ENCODE data around the gene MYRF.

The MYRF gene

DNA sequence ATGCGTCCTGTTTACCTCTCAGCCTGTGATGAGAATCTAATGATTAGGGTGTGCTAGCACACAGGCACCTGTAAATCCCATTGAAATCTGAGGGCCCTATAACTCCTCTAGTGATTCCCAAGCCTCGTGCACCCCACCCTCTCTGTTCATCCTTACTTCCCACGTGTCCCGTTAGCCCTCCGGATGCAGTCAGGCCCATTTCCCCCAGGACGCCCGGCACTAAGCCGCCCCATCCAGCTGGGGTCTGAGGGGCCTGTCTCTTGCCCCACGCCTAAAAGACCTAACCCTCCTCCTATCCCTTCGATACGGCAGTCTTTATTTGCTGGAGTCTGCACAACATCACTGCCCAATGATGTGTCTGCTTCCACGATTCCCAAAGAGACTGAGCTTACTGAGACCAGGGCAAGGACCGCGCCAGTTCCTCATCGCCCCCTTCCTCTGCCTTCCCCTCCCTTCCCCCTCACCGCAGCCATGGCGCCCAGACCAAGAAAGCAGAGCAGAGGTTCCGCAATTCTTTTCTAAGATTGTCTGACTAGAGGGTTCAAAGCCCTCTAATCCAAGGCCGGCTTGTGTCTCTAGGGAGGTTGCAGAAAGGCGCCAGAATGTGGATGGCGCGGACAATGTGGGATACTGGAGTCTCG, 74.6 kb downstream of the MYRF start:
- peak overlapping the region; percentile 100 for H3K27ac ChIP-seq (replicated peaks; ENCODE audit: low read length)
- H4K8ac ChIP-seq (ENCODE audit: low read depth, low read length) = no peak overlapping the region
- H2BK5ac ChIP-seq (ENCODE audit: low read length) = peak overlapping the region; percentile 100
- H3K4me1 ChIP-seq (ENCODE audit: control insufficient read depth in 2 of 2, insufficient read depth in 1 of 2, low read depth in 1 of 2, low read length in 2 of 2) = peaks cover 21 to 34% of the 10 kb centered on the region in 2 donors
- H3K4me3 ChIP-seq (ENCODE audit: low read length in 2 of 2) = peak overlapping the region; percentile 88 to 100
- peak overlapping the region; percentile 97 for H3K23ac ChIP-seq (ENCODE audit: low read depth, low read length, poor library complexity)
- WGBS, 2 donors (ENCODE audit: extremely low coverage in 2 of 2, insufficient read length in 2 of 2, insufficient replicate concordance in 1 of 2) = no CpG with 5 or more reads among the region's 23 CpGs
- H3K9ac ChIP-seq (ENCODE audit: low read depth, low read length, poor library complexity) = peak overlapping the region; percentile 97
- peak overlapping the region; percentile 88 for H2BK15ac ChIP-seq (ENCODE audit: low read length)
- peak overlapping the region; percentile 78 for H3K4me2 ChIP-seq (ENCODE audit: insufficient read depth, low read length, poor library complexity, severe bottlenecking)
- peak overlapping the region; percentile 92 for H2BK120ac ChIP-seq (ENCODE audit: low read depth, low read length)
- no peak for DNase-seq (ENCODE audit: low spot score)
- H3K27me3 ChIP-seq (ENCODE audit: control insufficient read depth in 3 of 3, insufficient read depth in 3 of 3, low read depth in 1 of 3, low read length in 3 of 3) = no peaks in the 10 kb centered on the region
- H3K14ac ChIP-seq (ENCODE audit: low read length) = peak overlapping the region; percentile 47
- H3K36me3 ChIP-seq (replicated peaks in 1 of 2; ENCODE audit: control insufficient read depth in 2 of 2, insufficient read depth in 2 of 2, low read length in 2 of 2) = peaks cover 13 to 40% of the 10 kb centered on the region in 2 donors
- H3K18ac ChIP-seq (ENCODE audit: low read length) = peak overlapping the region; percentile 100
- H4K91ac ChIP-seq (ENCODE audit: low read depth, low read length, poor library complexity) = peak overlapping the region; percentile 18
- H3K9me3 ChIP-seq (replicated peaks in 1 of 2; ENCODE audit: control insufficient read depth in 2 of 2, insufficient read depth in 1 of 2, low read depth in 1 of 2, low read length in 2 of 2) = no peaks in the 10 kb centered on the region
- no peak overlapping the region for H2BK12ac ChIP-seq (ENCODE audit: low read length)
- peak overlapping the region; percentile 78 for H2AFZ ChIP-seq (ENCODE audit: low read length)
- peak overlapping the region; percentile 23 for H2AK5ac ChIP-seq (ENCODE audit: low read depth, low read length)
- peak overlapping the region; percentile 91 for H3K4ac ChIP-seq (ENCODE audit: low read length)
- peaks cover 4% of the 10 kb centered on the region for H3K79me1 ChIP-seq (ENCODE audit: low read depth, low read length)

DNA sequence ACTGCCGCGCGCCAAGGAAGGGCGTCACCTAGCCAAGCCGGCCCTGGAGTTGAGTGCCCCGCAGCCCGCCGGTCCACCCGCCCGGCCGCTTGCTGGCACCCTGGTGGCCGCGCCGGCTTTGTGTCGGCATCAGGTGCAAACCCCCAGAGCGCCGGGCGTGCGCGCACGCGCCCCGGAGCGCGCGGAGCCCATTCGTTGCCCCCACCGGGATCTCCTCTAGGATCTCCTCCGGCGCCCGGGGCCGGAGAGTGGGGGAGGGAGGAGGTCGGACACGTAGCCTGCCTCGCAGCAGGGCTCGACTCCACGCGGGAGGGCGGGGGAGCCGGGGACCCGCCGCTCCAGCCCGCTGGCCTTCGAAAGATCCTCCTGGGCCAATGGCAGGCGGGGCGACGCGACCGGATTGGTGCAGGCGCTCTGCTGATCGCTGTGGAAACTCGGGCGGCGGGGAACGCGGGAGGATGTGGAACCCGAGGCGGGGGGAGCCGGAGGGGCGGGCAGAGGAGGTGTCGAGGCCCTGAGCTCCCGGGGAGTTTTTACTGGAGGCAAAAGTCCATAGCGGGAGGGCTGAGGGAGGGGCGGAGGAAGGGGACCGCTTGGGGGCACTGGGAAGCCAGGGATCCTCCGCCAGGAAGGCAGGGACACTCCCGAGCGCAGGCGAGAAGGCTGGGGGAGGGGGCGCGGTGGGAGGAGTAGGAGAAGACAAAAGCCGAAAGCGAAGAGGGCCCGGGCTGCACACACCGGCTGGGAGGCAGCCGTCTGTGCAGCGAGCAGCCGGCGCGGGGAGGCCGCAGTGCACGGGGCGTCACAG, 75.3 kb downstream of the MYRF start, which contains the start of gene FADS2:
Gene FADS2 (plus strand): TSS at position 730 of the 808 bp plus-strand sequence. CDS start 91 bp downstream, outside the sequence.
- Histone ChIP-seq H3K27me3 (ENCODE audit: control insufficient read depth in 3 of 3, insufficient read depth in 3 of 3, low read depth in 1 of 3, low read length in 3 of 3) (no peaks in the 10 kb centered on the region), H3K79me1 (ENCODE audit: low read depth, low read length) (peaks cover 7% of the 10 kb centered on the region), H3K18ac (ENCODE audit: low read length) (peak within 1 kb of the TSS; percentile 100), H3K27ac (replicated peaks; ENCODE audit: low read length) (peak within 1 kb of the TSS; percentile 100), H3K36me3 (replicated peaks in 1 of 2; ENCODE audit: control insufficient read depth in 2 of 2, insufficient read depth in 2 of 2, low read length in 2 of 2) (peaks cover 21 to 46% of the 10 kb centered on the region in 2 donors), H2BK5ac (ENCODE audit: low read length) (peak within 1 kb of the TSS; percentile 100), H3K9me3 (replicated peaks in 1 of 2; ENCODE audit: control insufficient read depth in 2 of 2, insufficient read depth in 1 of 2, low read depth in 1 of 2, low read length in 2 of 2) (no peaks in the 10 kb centered on the region), H4K8ac (ENCODE audit: low read depth, low read length) (no peak within 1 kb of the TSS), H2BK15ac (ENCODE audit: low read length) (peak within 1 kb of the TSS; percentile 95), H3K4me3 (ENCODE audit: low read length in 2 of 2) (peak within 1 kb of the TSS; percentile 88 to 100), H3K14ac (ENCODE audit: low read length) (peak within 1 kb of the TSS; percentile 99), H3K4ac (ENCODE audit: low read length) (peak within 1 kb of the TSS; percentile 99), H3K4me1 (ENCODE audit: control insufficient read depth in 2 of 2, insufficient read depth in 1 of 2, low read depth in 1 of 2, low read length in 2 of 2) (peaks cover 28 to 42% of the 10 kb centered on the region in 2 donors), H2BK120ac (ENCODE audit: low read depth, low read length) (peak within 1 kb of the TSS; percentile 95), H3K4me2 (ENCODE audit: insufficient read depth, low read length, poor library complexity, severe bottlenecking) (peak within 1 kb of the TSS; percentile 78), H2AFZ (ENCODE audit: low read length) (peak within 1 kb of the TSS; percentile 78), H4K91ac (ENCODE audit: low read depth, low read length, poor library complexity) (peak within 1 kb of the TSS; percentile 98), H3K9ac (ENCODE audit: low read depth, low read length, poor library complexity) (peak within 1 kb of the TSS; percentile 100), H3K23ac (ENCODE audit: low read depth, low read length, poor library complexity) (peak within 1 kb of the TSS; percentile 97), H2BK12ac (ENCODE audit: low read length) (peak within 1 kb of the TSS; percentile 82), H2AK5ac (ENCODE audit: low read depth, low read length) (peak within 1 kb of the TSS; percentile 100)
- no CpG with 5 or more reads among the region's 83 CpGs for WGBS, 2 donors (ENCODE audit: extremely low coverage in 2 of 2, insufficient read length in 2 of 2, insufficient replicate concordance in 1 of 2)
- peak; percentile 94 for DNase-seq (ENCODE audit: low spot score)

DNA sequence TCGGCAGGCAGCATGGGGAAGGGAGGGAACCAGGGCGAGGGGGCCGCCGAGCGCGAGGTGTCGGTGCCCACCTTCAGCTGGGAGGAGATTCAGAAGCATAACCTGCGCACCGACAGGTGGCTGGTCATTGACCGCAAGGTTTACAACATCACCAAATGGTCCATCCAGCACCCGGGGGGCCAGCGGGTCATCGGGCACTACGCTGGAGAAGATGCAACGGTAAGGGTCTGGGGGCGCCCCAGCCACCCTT, 75.9 kb downstream of the MYRF start:
- peak overlapping the region; percentile 78 for H3K4me2 ChIP-seq (ENCODE audit: insufficient read depth, low read length, poor library complexity, severe bottlenecking)
- WGBS, 2 donors (ENCODE audit: extremely low coverage in 2 of 2, insufficient read length in 2 of 2, insufficient replicate concordance in 1 of 2) = no CpG with 5 or more reads among the region's 16 CpGs
- peaks cover 32 to 46% of the 10 kb centered on the region in 2 donors for H3K4me1 ChIP-seq (ENCODE audit: control insufficient read depth in 2 of 2, insufficient read depth in 1 of 2, low read depth in 1 of 2, low read length in 2 of 2)
- H3K27me3 ChIP-seq (ENCODE audit: control insufficient read depth in 3 of 3, insufficient read depth in 3 of 3, low read depth in 1 of 3, low read length in 3 of 3) = no peaks in the 10 kb centered on the region
- peak overlapping the region; percentile 100 for H3K18ac ChIP-seq (ENCODE audit: low read length)
- peak overlapping the region; percentile 88 to 100 for H3K4me3 ChIP-seq (ENCODE audit: low read length in 2 of 2)
- no peak for DNase-seq (ENCODE audit: low spot score)
- no peak overlapping the region for H4K8ac ChIP-seq (ENCODE audit: low read depth, low read length)
- H3K9me3 ChIP-seq (replicated peaks in 1 of 2; ENCODE audit: control insufficient read depth in 2 of 2, insufficient read depth in 1 of 2, low read depth in 1 of 2, low read length in 2 of 2) = no peaks in the 10 kb centered on the region
- peak overlapping the region; percentile 100 for H3K27ac ChIP-seq (replicated peaks; ENCODE audit: low read length)
- peak overlapping the region; percentile 100 for H2AK5ac ChIP-seq (ENCODE audit: low read depth, low read length)
- H3K9ac ChIP-seq (ENCODE audit: low read depth, low read length, poor library complexity) = peak overlapping the region; percentile 100
- H2BK15ac ChIP-seq (ENCODE audit: low read length) = peak overlapping the region; percentile 95
- peak overlapping the region; percentile 98 for H4K91ac ChIP-seq (ENCODE audit: low read depth, low read length, poor library complexity)
- H3K4ac ChIP-seq (ENCODE audit: low read length) = peak overlapping the region; percentile 99
- H2BK12ac ChIP-seq (ENCODE audit: low read length) = peak overlapping the region; percentile 82
- peak overlapping the region; percentile 78 for H2AFZ ChIP-seq (ENCODE audit: low read length)
- H3K36me3 ChIP-seq (replicated peaks in 1 of 2; ENCODE audit: control insufficient read depth in 2 of 2, insufficient read depth in 2 of 2, low read length in 2 of 2) = peaks cover 22 to 46% of the 10 kb centered on the region in 2 donors
- peak overlapping the region; percentile 99 for H3K14ac ChIP-seq (ENCODE audit: low read length)
- H3K79me1 ChIP-seq (ENCODE audit: low read depth, low read length) = peaks cover 8% of the 10 kb centered on the region
- peak overlapping the region; percentile 97 for H3K23ac ChIP-seq (ENCODE audit: low read depth, low read length, poor library complexity)
- H2BK120ac ChIP-seq (ENCODE audit: low read depth, low read length) = peak overlapping the region; percentile 95
- peak overlapping the region; percentile 100 for H2BK5ac ChIP-seq (ENCODE audit: low read length)

Measured in neuronal stem cell (in vitro differentiated cells).